ENCODE results near the gene KCNJ2. TPM values are rescaled to one million over a fixed set of nuclear protein-coding genes. Genes with fewer than 3 reads are reported as not detected.

The KCNJ2 gene
- total RNA-seq (2014; rRNA removed; shearing (Covaris generic)), result 0.12 TPM in 1 of 2 replicates, not detected in the other

DNA sequence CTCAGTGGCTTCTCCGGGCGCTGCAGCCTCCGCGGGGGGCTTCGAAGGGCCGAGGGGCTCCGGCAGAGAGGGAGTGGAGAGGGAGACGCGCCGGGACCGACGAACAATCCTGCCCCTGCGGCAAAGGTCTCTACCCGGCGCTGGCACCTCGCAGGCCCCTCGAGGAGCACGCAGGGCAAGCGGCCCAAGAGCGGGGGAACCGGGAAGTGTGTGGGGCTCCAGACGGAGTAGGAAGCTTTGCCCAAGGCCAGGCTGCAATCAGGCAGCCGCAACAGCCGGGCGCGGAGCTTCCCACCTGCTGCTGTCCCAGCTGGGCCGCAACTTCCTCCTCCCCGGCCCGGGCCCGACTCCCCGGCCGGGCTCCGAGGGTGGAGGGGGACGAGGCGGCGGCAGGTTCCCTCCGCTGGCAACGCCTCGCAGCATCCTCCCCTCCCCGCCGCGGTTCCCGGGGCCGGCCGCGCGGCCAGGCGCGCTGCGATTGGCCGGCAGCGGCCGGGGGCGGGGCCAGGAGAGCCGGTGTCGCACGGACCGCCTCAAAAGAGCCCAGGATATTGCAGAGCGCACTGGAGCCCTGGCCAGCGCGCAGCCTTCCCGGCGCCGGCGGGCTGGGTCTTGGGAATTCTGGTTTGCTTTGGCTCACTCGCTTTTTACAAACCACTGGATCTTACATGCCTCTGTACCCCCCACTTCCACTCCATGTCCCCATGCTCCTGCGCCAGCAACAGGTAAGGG lies at the start of gene KCNJ2:
Gene KCNJ2 (plus strand): TSS at position 556 of the 732 bp plus-strand sequence. CDS start 5,508 bp downstream, outside the sequence.
- peak; percentile 65 for DNase-seq (ENCODE audit: low spot score)

DNA sequence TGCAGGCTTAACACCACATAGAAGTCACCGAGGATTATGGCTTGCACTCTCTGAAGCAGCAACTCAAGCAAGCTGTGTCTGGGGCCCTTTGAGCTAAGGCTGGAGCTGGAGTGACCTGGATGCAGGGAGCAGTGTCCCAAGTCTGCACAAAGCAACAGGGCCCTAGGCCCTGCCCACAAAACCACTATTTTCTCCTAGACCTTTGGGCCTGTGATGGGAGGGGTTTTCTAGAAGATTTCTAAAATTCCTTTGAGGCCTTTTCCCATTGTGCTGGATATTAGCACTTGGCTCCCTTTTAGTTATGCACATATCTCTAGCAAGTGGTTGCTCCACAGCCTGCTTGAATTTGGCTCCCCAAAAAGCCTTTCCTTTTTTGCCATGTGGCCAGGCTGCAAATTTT lies 49.8 kb upstream of the KCNJ2 start:
- DNase-seq (ENCODE audit: low spot score), result no peak

DNA sequence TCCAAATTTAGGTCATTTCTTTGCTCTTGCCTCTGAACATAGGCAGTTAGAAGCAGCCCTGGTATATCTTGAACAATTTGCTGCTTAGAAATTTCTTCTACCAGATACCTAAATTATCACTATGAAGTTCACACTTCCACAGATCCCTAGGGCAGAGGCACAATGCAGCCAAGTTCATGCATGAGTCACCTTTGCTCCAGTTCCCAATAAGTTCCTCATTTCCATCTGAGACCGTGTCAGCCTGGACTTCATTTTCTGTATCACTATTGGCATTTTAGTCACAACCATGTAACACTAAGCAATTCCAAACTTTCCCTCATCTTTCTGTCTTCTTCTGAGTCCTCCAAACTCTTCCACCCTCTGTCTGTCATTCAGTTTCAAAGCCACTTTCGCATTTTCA lies 49.3 kb upstream of the KCNJ2 start:
- DNase-seq (ENCODE audit: low spot score), result no peak

DNA sequence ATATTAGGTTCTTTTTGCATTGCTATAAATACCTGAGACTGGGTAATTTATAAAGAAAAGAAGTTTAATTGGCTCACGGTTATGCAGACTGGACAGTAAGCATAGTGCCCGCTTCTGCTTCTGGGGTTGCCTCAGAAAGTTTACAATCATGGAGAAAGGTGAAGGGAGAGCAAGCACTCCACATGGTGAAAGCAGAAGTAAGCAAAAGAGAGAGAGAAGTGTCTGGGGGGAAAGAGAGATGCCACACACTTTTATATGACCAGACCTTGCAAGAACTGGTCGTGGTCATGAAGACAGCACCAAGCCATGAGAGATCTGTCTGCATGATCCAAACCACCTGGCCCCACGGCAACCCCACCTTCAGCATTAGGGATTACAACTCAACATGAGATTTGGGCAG lies 48.9 kb upstream of the KCNJ2 start:
- DNase-seq (ENCODE audit: low spot score), result no peak

DNA sequence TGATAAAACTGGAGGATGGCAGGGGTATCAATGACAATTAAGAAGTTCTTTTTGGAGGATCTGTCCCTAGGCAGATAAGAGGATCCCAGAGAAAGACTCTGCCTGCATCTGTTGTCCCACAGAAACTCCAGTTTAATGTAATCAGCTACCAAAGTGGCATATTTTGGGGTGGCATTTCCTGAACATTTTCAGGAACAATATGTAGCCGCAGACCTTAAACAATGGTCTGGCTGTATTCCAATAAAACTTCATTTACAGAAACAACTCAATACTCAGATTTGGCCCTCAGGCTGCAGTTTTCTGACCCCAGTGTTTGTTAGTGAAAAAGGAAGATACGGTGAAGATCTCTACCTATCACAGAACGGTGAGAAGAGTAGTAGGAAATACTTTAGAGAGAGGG lies 48.2 kb upstream of the KCNJ2 start:
- DNase-seq (ENCODE audit: low spot score), result no peak

DNA sequence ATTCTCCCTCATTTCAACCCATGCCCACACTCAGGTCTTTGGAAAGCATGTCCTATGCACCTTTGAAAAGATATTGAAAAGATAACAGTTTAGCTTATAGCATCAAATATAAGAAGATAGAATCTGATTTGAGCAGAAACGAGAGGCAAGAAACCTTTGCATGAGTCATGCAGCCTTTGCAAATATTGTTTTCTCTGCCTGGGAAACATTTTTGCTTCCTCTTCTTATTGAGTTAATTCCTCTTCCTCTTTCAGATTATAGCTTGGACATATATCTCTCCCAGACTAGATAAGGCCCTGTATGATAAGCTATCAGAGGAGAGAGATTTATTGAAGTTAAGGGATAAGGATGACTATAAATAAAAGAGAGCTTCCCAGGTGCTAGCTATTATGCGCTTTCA lies 46.1 kb upstream of the KCNJ2 start:
- DNase-seq (ENCODE audit: low spot score), result no peak

DNA sequence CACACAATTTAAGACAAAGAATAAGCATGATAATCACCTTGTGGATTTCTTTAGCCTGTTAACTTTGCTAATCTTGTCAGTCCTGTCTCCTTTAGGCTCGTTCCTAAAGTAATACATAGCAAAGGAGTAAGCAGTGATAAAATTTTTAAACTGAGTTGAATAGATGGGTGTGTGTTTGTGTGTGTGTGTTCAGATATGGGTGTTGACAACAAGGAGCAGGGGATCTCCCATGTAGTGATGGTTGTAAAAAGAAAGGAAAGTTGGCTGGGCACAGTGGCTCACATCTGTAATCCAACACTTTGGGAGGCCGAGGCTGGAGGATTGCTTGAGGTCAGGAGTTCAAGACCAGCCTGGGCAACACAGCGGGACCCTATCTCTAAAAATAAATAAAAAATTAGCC lies 44.6 kb upstream of the KCNJ2 start:
- DNase-seq (ENCODE audit: low spot score), result no peak

DNA sequence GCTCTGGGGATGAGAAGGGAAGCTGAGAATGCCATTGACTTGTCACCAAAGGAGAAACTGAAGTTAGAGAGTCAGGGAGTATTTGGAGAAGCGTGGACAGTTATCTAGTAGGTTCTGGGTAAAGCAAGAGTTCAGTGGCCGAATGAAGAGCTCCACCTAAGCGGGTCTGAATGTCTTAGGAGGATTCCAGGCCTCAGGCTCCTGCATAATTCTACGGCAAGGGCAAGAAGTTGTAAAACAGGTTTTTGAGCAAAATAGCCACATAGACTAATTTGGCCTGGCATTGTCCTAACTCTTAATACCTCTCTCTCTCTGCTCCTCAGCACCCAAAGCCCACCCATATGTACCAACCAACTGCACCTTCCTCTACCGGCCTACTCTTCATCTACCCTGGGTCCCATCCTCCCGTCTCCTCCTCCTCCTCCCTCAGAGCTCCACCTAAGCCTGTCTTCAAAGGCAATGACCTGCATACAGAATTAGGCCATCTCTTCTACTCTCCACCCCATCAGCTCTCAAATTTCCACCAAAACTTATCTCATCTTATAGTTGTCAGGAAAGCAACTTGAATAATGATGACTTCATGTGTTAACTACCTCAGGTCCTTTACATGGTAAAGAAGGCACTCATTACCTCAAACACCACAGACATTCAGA lies 42.0 kb upstream of the KCNJ2 start:
- DNase-seq (ENCODE audit: low spot score), result no peak

DNA sequence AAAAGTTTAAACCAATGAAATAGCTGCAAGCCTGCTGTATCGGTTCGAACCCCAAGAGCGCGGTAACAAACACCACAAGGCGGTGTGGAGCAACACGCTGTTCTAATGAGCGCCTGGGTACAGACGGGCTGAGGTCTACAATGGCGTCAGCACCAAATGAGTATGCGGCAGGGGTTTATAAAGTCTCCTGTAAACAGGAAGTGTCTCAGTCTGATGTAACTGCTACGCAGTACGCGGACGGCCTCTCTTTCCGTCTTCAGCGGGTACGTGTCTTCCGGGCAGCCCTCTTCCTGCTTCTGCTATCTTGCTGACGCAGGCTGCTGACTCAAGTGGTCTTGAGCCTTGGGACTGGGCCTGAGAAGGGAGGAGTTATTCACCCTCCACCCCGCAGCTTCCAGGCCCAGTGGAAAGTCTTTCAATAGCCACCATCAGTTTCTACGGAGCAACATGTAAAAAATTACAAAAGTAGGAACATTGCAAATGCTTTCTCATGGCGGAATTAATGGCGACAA lies 40.5 kb upstream of the KCNJ2 start:
- DNase-seq (ENCODE audit: low spot score), result no peak

DNA sequence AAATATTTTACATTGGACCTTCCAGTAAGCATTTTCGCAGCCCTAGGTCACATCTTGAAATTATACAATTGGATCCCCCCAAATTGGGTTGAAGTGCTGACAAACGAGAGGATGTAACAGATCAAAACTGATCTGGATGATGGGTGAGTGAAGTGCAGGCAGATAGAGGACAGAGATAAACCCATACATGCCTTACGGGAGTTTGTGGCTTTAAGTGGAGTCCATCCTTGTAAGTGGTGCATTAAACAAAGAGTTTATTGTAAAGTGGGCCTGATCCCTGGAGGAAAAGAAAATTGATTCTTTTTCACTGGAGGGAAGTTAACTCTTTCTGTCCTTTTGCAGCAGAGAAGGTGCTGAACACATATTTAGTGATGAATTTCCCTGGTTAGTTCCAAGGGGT lies 39.0 kb upstream of the KCNJ2 start:
- DNase-seq (ENCODE audit: low spot score), result no peak

DNA sequence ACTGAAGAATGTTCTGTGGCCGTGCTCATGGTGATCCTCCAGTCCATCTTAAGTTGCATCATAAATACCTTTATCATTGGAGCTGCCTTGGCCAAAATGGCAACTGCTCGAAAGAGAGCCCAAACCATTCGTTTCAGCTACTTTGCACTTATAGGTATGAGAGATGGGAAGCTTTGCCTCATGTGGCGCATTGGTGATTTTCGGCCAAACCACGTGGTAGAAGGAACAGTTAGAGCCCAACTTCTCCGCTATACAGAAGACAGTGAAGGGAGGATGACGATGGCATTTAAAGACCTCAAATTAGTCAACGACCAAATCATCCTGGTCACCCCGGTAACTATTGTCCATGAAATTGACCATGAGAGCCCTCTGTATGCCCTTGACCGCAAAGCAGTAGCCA lies 36.8 kb upstream of the KCNJ2 start:
- no peak for DNase-seq (ENCODE audit: low spot score)

DNA sequence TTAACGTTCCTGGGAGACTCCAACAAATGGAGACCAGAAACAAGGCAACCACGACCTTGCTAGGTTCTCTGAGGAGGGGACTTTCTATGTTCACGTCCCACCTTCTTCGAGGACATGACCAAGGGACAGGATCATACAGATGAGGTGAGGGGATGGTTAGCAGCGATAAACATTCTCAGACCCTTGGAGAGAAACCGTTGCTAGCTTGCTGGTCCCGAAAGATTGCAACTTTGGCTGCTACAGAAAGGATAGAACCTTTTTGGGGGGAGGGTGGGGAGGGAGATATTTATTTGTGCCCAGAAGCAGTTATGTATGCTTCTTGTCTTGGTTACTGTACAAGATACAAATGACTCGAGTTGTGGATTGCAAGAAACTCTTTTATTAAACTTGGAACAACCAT lies 35.3 kb upstream of the KCNJ2 start:
- DNase-seq (ENCODE audit: low spot score), result no peak

DNA sequence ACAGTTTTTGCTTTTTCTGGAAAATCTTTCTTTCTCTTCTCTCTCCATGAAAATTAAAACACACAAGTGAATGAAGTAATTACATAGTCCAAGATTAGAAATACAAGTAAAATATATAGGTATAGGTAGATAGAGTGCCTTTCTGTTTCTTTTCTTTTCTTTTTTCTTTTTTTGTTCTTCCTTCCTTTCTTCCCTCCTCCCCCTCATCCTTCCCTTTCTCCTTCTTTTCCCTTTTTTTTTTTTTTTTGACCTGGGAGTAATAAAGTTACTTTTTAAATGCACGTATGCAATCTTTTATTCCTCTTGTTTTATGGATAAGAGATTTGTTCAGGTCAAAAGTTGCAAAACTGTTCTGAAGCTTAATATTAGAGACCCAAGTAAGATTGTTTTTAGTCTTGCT lies 34.6 kb upstream of the KCNJ2 start:
- no peak for DNase-seq (ENCODE audit: low spot score)

DNA sequence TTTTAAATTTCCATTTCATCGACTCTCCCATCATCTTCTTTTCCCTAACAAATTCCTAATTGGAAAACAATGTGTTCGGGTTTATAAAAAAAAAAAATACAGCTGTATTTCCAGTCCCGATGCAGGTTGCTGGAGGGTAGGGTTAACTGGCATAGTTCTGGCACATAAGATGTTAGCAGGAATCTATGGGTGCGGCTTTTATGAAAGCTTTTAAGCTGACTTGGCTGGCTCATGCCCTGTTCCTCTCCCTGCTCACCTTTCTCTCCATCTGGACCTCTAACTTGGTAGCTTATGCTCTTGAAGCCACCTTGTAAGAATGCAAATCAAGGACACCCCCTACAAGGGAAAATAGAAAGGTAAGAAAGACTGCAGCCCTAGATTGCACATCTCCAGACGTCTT lies 33.2 kb upstream of the KCNJ2 start:
- no peak for DNase-seq (ENCODE audit: low spot score)

DNA sequence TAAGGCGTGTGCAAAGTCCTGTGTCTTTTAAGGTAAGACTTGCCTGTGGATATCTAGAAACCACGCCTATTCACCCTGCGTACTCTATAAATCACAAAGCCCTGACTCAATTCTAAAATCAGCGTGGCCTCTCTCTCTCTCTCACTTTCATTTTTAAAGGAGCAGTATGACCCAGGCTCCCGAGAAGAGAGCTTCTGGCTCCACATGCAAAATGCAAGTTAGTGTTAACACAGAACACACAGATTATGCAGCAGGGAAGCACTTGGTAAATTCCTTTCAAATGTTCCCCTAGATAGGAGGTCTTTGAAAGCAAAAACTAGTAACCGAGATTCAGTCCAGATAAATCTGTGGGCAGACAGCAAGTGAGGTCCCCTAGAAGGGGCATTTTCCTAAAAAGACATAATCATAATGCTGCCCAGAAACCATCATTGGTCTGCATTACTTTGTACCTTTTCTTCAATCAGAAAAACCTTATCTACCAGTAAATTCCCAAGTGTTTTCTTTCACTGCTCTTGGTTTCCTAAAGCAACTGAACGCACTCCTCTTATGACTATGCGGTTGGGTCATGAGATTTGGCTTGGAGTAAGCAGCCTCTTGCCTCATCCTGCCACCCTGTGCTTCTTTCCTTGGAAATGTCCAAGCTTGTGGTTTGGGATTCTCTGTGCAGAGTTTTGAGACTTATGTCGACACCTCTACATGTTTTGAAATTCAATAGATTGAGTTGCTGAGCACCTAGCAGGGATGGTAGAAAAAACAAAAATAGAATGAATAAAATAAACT lies 31.7 kb upstream of the KCNJ2 start:
- DNase-seq (ENCODE audit: low spot score), result peak; percentile 89

DNA sequence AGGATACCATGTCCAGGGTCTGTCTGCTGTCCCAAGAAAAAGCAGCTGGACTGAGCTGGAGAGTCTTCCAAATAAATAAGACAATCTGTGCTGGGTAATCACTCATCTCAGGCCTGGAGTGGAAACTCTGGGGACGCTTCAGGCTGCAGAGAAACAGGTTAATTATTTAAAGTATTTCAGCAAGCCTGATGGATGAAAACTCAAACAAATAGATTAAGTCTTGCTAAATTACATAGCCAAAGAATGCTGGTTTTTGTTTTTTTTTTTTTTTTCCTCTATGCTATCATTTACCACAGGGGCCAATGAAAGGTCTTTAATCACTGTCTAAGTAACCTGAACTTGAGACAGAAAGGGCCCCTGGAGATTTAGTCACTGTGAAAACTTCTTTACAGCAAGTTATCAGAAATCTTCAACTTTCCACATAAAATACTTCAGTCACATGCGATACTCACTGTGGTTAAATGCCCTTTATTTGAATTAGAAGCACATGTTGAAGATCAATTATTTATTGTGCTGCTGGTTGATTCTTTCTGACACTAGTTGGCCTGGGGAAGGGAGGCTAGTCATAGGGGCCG lies 31.0 kb upstream of the KCNJ2 start:
- DNase-seq (ENCODE audit: low spot score), result no peak

DNA sequence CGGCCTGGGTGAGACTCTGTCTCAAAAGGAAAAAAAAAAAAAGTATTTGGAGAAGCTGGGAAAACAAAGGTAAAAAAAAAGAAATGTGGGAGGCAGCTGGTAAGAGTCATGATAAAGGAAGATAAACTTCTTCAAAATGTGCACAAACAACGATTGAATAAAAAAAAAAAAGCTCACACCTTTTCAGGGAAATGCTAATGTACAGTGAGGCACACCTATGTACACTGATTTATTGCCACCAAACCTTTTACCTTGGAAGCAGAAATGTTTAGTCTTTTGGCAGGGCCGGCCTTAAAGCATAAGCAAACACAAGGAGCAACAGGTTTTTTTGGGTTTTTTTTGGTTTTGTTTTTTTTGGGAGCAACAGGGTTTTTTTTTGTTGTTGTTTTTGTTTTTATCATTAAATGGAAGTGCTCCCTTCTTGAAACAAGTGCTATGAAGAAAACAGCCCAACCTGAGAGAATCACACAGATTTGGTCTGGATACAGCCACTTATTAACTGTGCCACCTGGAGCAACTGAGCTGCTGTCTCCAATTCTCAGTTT lies 29.8 kb upstream of the KCNJ2 start:
- DNase-seq (ENCODE audit: low spot score), result no peak

DNA sequence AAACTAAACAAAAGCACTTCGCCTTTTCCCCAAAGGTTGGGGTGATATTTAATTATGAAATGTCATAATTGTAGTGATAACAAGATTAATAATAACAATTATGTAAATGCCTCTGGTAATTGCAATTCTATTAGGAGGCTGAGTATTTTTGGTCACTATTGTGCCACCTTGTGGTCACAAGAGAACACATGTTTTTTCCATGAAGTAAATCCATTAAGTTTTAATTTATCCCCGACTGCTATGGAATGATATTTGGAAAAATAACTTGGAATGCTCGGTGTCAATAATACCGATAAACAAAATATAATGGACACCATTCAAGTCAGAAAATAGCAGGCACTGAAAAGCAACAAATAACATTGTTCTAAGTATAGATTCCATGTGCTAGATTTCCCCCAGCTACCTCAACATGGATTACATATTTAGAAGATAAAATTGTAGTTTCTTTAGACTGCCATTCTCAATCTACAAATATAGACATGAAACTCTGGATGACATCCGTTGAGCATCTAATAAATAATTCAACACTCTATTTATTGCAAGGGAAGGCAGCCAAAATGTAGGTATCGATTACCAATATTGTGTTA lies 25.0 kb upstream of the KCNJ2 start:
- peak; percentile 43 for DNase-seq (ENCODE audit: low spot score)

DNA sequence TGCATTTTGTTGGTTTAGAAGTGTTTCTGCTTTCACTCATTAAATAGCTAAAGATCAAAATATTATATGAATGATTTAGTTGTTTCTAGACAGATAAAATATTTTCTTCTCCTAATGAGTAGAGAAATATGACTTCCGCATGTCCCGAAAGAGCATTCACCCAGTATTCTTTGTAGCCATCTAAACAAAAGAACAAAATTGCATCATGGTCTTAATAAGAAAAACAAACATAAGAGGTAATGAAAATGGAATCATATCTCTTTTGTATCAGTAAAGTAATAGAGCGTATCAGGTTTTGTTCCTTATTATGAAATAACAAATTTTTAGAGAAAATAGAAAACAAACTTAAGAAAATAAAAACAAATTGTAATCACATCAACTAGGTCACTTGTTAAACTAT lies 16.1 kb upstream of the KCNJ2 start:
- no peak for DNase-seq (ENCODE audit: low spot score)

DNA sequence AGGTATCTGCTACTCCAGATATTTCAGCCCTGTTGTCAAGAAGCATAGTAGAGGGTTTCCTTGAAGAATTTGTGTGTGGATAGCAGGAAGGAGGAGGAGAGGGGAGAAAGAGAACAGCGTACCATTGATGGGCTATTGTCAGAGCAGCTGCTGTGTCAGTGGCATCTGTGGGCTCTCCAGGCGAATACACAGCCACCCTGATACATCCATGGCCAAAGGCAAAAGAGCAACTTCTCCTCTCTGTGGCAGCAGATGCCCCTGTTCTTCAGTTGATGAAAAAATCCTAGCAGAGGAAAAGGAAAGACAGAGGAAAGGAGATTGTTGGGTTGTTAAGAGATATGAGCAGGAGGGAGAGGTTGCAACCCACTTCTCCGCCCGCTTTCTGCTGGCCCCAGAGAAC lies 12.2 kb upstream of the KCNJ2 start:
- no peak for DNase-seq (ENCODE audit: low spot score)

DNA sequence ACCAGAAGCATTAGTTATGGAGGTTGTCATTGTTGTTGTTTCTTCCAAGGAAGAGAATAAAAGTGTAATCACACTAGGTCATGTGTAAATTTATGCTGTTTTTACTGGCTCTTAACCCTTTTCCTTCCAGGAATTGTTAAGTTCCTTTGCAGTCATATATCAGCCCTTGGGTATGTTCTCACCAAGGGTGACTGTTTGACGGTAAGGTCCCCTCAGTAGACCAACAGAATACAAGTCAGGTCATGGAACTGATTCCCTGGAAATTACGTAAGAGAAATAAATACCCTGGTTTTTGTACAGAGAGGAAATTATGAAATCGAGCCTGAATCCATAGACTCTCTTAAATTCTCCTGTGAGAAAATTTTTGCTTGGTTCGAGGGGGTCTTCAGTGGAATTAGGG lies 11.2 kb upstream of the KCNJ2 start:
- no peak for DNase-seq (ENCODE audit: low spot score)

DNA sequence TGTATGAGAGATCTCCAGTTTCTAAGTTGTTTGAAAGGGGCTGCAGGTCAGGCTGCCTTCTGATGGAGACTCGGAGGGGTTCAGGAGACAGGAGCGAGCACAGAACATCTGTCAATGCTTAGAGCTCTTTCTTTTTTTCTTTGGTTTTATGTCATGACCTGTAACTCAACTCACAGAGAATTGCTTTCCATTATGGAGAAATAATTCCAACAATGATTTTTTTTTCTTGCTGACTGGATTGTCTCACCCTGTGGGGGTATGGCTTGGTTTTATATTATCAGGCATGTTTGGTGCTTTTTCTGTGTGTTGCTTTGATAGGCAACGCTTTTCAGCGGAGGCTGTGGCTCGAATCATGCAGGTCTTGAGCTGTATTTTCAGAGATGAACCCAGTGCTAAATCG lies 10.7 kb upstream of the KCNJ2 start:
- no peak for DNase-seq (ENCODE audit: low spot score)
